ENCODE measurements around the gene LACC1.

GRCh38 chr13:43894438-43894837, 14.7 kb downstream of the LACC1 start:
- TF ChIP-seq CTCF (IDR thresholded peaks at IDR 0.05), result no peak
- TF ChIP-seq EP300 (IDR thresholded peaks at IDR 0.05), result no peak
